ENCODE measurements around the gene ATP5MG. TPM values are rescaled to one million over a fixed set of nuclear protein-coding genes. Genes with fewer than 3 reads are reported as not detected.
"Not testable (repeated sequence)": the region's sequence is repeated elsewhere in the genome, so short reads cannot be mapped to it uniquely, and the experiment has no call there.

Gene ATP5MG
- total RNA-seq, 4 donors from 2014 or later: 36.4 to 274 (median 152) TPM

GRCh38 chr11:118396097-118396501, 5.3 kb upstream of the ATP5MG start:
- H3K4me3 ChIP-seq: no peak overlapping the region
- H3K27me3 ChIP-seq: no peaks in the 10 kb centered on the region
- H3K9me3 ChIP-seq: no peaks in the 10 kb centered on the region
- H3K36me3 ChIP-seq: no peaks in the 10 kb centered on the region
- TF ChIP-seq POLR2A (IDR thresholded peaks at IDR 0.05) (no peak), CTCF (IDR thresholded peaks at IDR 0.05) (no peak)
- intact Hi-C loops (cut with DNase I; ENCODE audit: low total_unique reads): no loop called here
- no peak for DNase-seq
- H3K4me1 ChIP-seq: peaks cover 0 to 4% of the 10 kb centered on the region in 2 donors
- no peak overlapping the region for H3K27ac ChIP-seq

GRCh38 chr11:118397448-118397847, 4.0 kb upstream of the ATP5MG start:
- DNase-seq: no peak
- no peak overlapping the region for H3K27ac ChIP-seq
- no peaks in the 10 kb centered on the region for H3K9me3 ChIP-seq
- no peak overlapping the region for H3K4me3 ChIP-seq
- no peaks in the 10 kb centered on the region for H3K27me3 ChIP-seq
- intact Hi-C loops (cut with DNase I; ENCODE audit: low total_unique reads): no loop called here
- TF ChIP-seq CTCF (IDR thresholded peaks at IDR 0.05) (no peak), POLR2A (IDR thresholded peaks at IDR 0.05) (no peak)
- H3K36me3 ChIP-seq: no peaks in the 10 kb centered on the region
- H3K4me1 ChIP-seq: peaks cover 0 to 6% of the 10 kb centered on the region in 2 donors

- no peaks in the 10 kb centered on the region for H3K9me3 ChIP-seq
- H3K36me3 ChIP-seq: no peaks in the 10 kb centered on the region
- DNase-seq: no peak
- H3K4me1 ChIP-seq: peaks cover 3 to 15% of the 10 kb centered on the region in 2 donors
- no peak overlapping the region for H3K4me3 ChIP-seq
- intact Hi-C loops (cut with DNase I; ENCODE audit: low total_unique reads): no loop called here
- no peak overlapping the region for H3K27ac ChIP-seq
- H3K27me3 ChIP-seq: no peaks in the 10 kb centered on the region
- TF ChIP-seq CTCF (IDR thresholded peaks at IDR 0.05) (no peak), POLR2A (IDR thresholded peaks at IDR 0.05) (no peak)
Measured at GRCh38 chr11:118398791-118399559, 2.4 kb upstream of the ATP5MG start.

GRCh38 chr11:118401880-118402590, 629 bp downstream of the ATP5MG start:
- TF ChIP-seq CTCF (IDR thresholded peaks at IDR 0.05): no peak
- no peak for TF ChIP-seq POLR2A (IDR thresholded peaks at IDR 0.05)
- H3K36me3 ChIP-seq: no peaks in the 10 kb centered on the region
- H3K4me3 ChIP-seq: peak overlapping the region; percentile 91 to 98
- no peak for DNase-seq
- no peaks in the 10 kb centered on the region for H3K27me3 ChIP-seq
- intact Hi-C loops (cut with DNase I; ENCODE audit: low total_unique reads): no loop called here
- peaks cover 3 to 15% of the 10 kb centered on the region in 2 donors for H3K4me1 ChIP-seq
- H3K9me3 ChIP-seq: no peaks in the 10 kb centered on the region
- H3K27ac ChIP-seq: peak overlapping the region; percentile 81 to 93

GRCh38 chr11:118402594-118402993, 1.2 kb downstream of the ATP5MG start:
- H3K4me3 ChIP-seq: peak overlapping the region; percentile 91 to 98
- intact Hi-C loops (cut with DNase I; ENCODE audit: low total_unique reads); DNase-seq; H3K36me3 ChIP-seq; H3K9me3 ChIP-seq; H3K27me3 ChIP-seq: not testable (repeated sequence)
- peak overlapping the region in 1 of 2 donors; percentile 93 for H3K27ac ChIP-seq
- peaks cover 3 to 15% of the 10 kb centered on the region in 2 donors for H3K4me1 ChIP-seq

Measured in uterus (tissue), 4 donors.